H9 (cell line): ENCODE data around the gene LARP1. TPM values are rescaled to one million over a fixed set of nuclear protein-coding genes. Genes with fewer than 3 reads are reported as not detected.

ENCODE experiments used
- DNase-seq: peaks from one replicate; pipeline ENCODE4 v3.0.0-alpha.2; 2017
- H2AFZ ChIP-seq: one replicate; pipeline ENCODE4 v1.6.1; 2013; ENCODE audit warnings: mild to moderate bottlenecking, low read length, control low read depth, moderate library complexity
- H2AK5ac ChIP-seq: 2 replicates; pipeline ENCODE4 v1.6.1; 2013; ENCODE audit warnings: low read length, control low read depth, mixed read lengths; ENCODE audit not compliant: insufficient read length
- H2BK120ac ChIP-seq: one replicate; pipeline ENCODE4 v1.6.1; 2013; ENCODE audit warnings: low read depth, mild to moderate bottlenecking, low read length, control low read depth, inconsistent platforms; ENCODE audit not compliant: poor library complexity, severe bottlenecking
- H2BK12ac ChIP-seq: 2 replicates; pipeline ENCODE4 v1.6.1; 2013; ENCODE audit warnings: low read length, control low read depth, mixed read lengths, low read depth; ENCODE audit not compliant: insufficient read length
- H2BK15ac ChIP-seq: 2 replicates; pipeline ENCODE4 v1.6.1; 2013; ENCODE audit warnings: low read depth, low read length, control low read depth
- H2BK20ac ChIP-seq: one replicate; pipeline ENCODE4 v1.6.1; 2013; ENCODE audit warnings: low read depth, mild to moderate bottlenecking, low read length, control low read depth, inconsistent platforms; ENCODE audit not compliant: poor library complexity, severe bottlenecking
- H2BK5ac ChIP-seq: 2 replicates; pipeline ENCODE4 v1.6.1; 2013; ENCODE audit warnings: low read length, control low read depth, mixed read lengths; ENCODE audit not compliant: insufficient read length
- H3K14ac ChIP-seq: 2 replicates; pipeline ENCODE4 v1.6.1; 2013; ENCODE audit warnings: low read length, control low read depth; ENCODE audit not compliant: insufficient read depth
- H3K18ac ChIP-seq: 2 replicates; pipeline ENCODE4 v1.6.1; 2013; ENCODE audit warnings: low read depth, mild to moderate bottlenecking, mixed read lengths, low read length, control low read depth; ENCODE audit not compliant: insufficient read length
- H3K23ac ChIP-seq: 2 replicates; pipeline ENCODE4 v1.6.1; 2013; ENCODE audit warnings: low read length, control low read depth, mixed read lengths, low read depth; ENCODE audit not compliant: insufficient read length
- H3K23me2 ChIP-seq: 2 replicates; pipeline ENCODE4 v1.6.1; 2013; ENCODE audit warnings: low read depth, mild to moderate bottlenecking, mixed read lengths, low read length, control low read depth; ENCODE audit not compliant: insufficient read length, poor library complexity, severe bottlenecking
- H3K27ac ChIP-seq: 2 replicates; pipeline ENCODE4 v1.5.1; 2013; ENCODE audit warnings: low read length, control low read depth, mixed read lengths, low read depth; ENCODE audit not compliant: insufficient read length
- H3K27me3 ChIP-seq: 2 replicates; pipeline ENCODE4 v1.6.1; 2013; ENCODE audit warnings: low read length, control low read depth, inconsistent platforms; ENCODE audit not compliant: insufficient read depth
- H3K4ac ChIP-seq: 2 replicates; pipeline ENCODE4 v1.6.1; 2013; ENCODE audit warnings: low read depth, mild to moderate bottlenecking, control low read depth, inconsistent platforms, low read length, moderate library complexity
- H3K4me1 ChIP-seq: 2 replicates; pipeline ENCODE4 v1.6.1; 2013; ENCODE audit warnings: low read length, control low read depth, inconsistent platforms; ENCODE audit not compliant: insufficient read depth
- H3K4me2 ChIP-seq: 2 replicates; pipeline ENCODE4 v1.6.1; 2013; ENCODE audit warnings: low read length, control low read depth, mixed read lengths; ENCODE audit not compliant: insufficient read length, insufficient read depth
- H3K56ac ChIP-seq: 2 replicates; pipeline ENCODE4 v1.6.1; 2013; ENCODE audit warnings: low read depth, mild to moderate bottlenecking, mixed read lengths, low read length, control low read depth; ENCODE audit not compliant: insufficient read length
- H3K79me1 ChIP-seq: 2 replicates; pipeline ENCODE4 v1.6.1; 2013; ENCODE audit warnings: low read depth, mild to moderate bottlenecking, moderate library complexity, low read length, control low read depth, inconsistent platforms; ENCODE audit not compliant: insufficient read depth, poor library complexity, severe bottlenecking
- H3K79me2 ChIP-seq: 2 replicates; pipeline ENCODE4 v1.6.1; 2013; ENCODE audit warnings: low read length, control low read depth, inconsistent platforms; ENCODE audit not compliant: insufficient read depth
- H3K9ac ChIP-seq: 2 replicates; pipeline ENCODE4 v1.6.1; 2013; ENCODE audit warnings: low read length, control low read depth, mixed read lengths; ENCODE audit not compliant: insufficient read length; ENCODE audit errors: extremely low read depth
- H3K9me3 ChIP-seq: one replicate; pipeline ENCODE4 v1.6.1; 2013; ENCODE audit warnings: low read depth, low read length, inconsistent platforms; ENCODE audit not compliant: control insufficient read depth
- H3T11ph ChIP-seq: one replicate; pipeline ENCODE4 v1.6.1; 2013; ENCODE audit warnings: mild to moderate bottlenecking, low read length, control low read depth, inconsistent platforms
- H4K20me1 ChIP-seq: one replicate; pipeline ENCODE4 v1.6.1; 2013; ENCODE audit not compliant: control insufficient read depth, insufficient read length, insufficient read depth
- H4K5ac ChIP-seq: 2 replicates; pipeline ENCODE4 v1.6.1; 2013; ENCODE audit warnings: low read depth, mild to moderate bottlenecking, mixed read lengths, low read length, control low read depth; ENCODE audit not compliant: insufficient read length
- H4K8ac ChIP-seq: replicated peaks from 2 replicates; pipeline ENCODE4 v1.6.1; 2013; ENCODE audit warnings: low read length, control low read depth, mixed read lengths, low read depth; ENCODE audit not compliant: insufficient read length
- H4K91ac ChIP-seq: 2 replicates; pipeline ENCODE4 v1.6.1; 2013; ENCODE audit warnings: low read depth, mild to moderate bottlenecking, moderate library complexity, mixed read lengths, low read length, control low read depth; ENCODE audit not compliant: insufficient read length
- H3K27ac Mint-ChIP-seq, 3 experiments: 2 replicates in 2 of 3; 3 replicates in 1 of 3; pipeline ENCODE4 v1.8.0; 2020 to 2021; ENCODE audit warnings: mixed read lengths in 3 of 3, mild to moderate bottlenecking in 1 of 3, moderate library complexity in 1 of 3
- H3K27me3 Mint-ChIP-seq: 2 replicates; pipeline ENCODE4 v1.8.0; 2021; ENCODE audit warnings: low read depth, mild to moderate bottlenecking, moderate library complexity, mixed read lengths
- H3K36me3 Mint-ChIP-seq, 3 experiments: 2 replicates in 2 of 3; 3 replicates in 1 of 3; pipeline ENCODE4 v1.8.0; 2020 to 2021; ENCODE audit warnings: low read depth in 3 of 3, mixed read lengths in 3 of 3; ENCODE audit not compliant: insufficient read depth in 1 of 3
- H3K4me1 Mint-ChIP-seq, 2 experiments: 2 replicates each; pipeline ENCODE4 v1.8.0; 2020; ENCODE audit warnings: mixed read lengths in 2 of 2
- H3K4me3 Mint-ChIP-seq, 2 experiments: 2 replicates in 1 of 2; 3 replicates in 1 of 2; pipeline ENCODE4 v1.8.0; 2020 to 2021; ENCODE audit warnings: mild to moderate bottlenecking in 2 of 2, mixed read lengths in 2 of 2, moderate library complexity in 1 of 2
- H3K9me3 Mint-ChIP-seq, 2 experiments: 2 replicates in 1 of 2; 3 replicates in 1 of 2; pipeline ENCODE4 v1.8.0; 2020; ENCODE audit warnings: mild to moderate bottlenecking in 2 of 2, mixed read lengths in 2 of 2, moderate library complexity in 1 of 2
- WGBS: extraction: QIAGEN DNeasy Blood & Tissue Kit; methylation state at CpG from one replicate; pipeline ENCODE4 v1.1.7; 2013; ENCODE audit warnings: missing lambda C conversion rate, low lambda C conversion rate, mixed read lengths; ENCODE audit not compliant: insufficient read length; ENCODE audit errors: extremely low coverage; 5-methylcytosine and 5-hydroxymethylcytosine counted together
- total RNA-seq: library from RNA; stranded (reverse); gene quantifications from 2 replicates; pipeline ENCODE4 v1.2.1, GENCODE V29; 2021
- TF ChIP-seq, protein P1 (sequence below): fragments of 200-600 bp; sonication (generic); conservative IDR thresholded peaks from 3 replicates; pipeline ENCODE4 v1.8.0; 2021; ENCODE audit warnings: antibody characterized with exemption, mild to moderate bottlenecking

LARP1 gene
- total RNA-seq, 1 experiment from 2014 or later, result 405 TPM

DNA sequence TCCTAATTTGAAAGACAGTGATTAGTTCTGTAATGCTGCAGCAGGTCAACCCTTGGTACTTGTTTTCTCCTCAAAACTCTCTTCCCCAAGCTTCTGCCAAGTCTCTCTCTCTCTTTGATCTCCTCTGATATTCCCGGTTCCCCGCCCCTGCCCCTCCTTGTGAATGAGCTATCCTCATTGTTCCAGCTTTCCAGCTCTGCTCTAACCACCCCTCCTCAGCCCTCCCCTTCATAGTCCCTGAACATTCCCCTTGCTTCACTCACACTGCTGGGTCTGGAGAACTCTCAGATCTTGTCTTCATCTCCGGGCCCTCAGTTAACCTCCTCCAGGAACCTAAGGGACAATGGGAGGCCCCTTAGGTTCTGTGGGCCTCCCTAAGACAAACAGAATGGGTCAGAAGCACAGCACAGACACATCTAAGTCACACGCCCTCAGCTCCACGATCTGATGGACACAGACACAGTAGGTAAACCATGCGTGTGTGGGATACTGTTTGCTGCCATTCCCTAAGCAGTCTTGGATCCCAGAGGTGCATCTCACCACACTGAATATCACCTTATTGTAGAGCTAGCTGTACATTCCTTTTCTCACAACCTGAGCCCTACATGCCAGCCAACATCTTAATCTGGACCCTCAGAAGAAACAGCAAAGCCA, 17.4 kb upstream of the LARP1 start:
- H4K8ac ChIP-seq, result no peak overlapping the region
- H3K4me2 ChIP-seq, result no peak overlapping the region
- H3T11ph ChIP-seq, result no peak overlapping the region
- no peak overlapping the region for H4K91ac ChIP-seq
- H3K27ac ChIP-seq, result no peak overlapping the region
- H3K23me2 ChIP-seq, result no peaks in the 10 kb centered on the region
- Mint-ChIP-seq H3K4me3 (no peak overlapping the region), H3K27ac (peak overlapping the region; percentile 3 to 42 (median 31); a peak in 3 of 7 replicates), H3K27me3 (no peaks in the 10 kb centered on the region), H3K9me3 (no peaks in the 10 kb centered on the region), H3K36me3 (peaks cover 0 to 6% (median 0%) of the 10 kb centered on the region in 3 experiments; a peak in 4 of 7 replicates), H3K4me1 (peaks cover 19 to 22% of the 10 kb centered on the region in 2 experiments)
- no peak overlapping the region for H3K23ac ChIP-seq
- no peak overlapping the region for H2BK20ac ChIP-seq
- H3K9me3 ChIP-seq, result no peaks in the 10 kb centered on the region
- H3K79me2 ChIP-seq, result no peaks in the 10 kb centered on the region
- no peak overlapping the region for H3K9ac ChIP-seq
- H2BK15ac ChIP-seq, result no peak overlapping the region
- no peak overlapping the region for H2BK120ac ChIP-seq
- H2AFZ ChIP-seq, result no peak overlapping the region
- no peak overlapping the region for H2BK12ac ChIP-seq
- no peak for DNase-seq
- no peaks in the 10 kb centered on the region for H4K20me1 ChIP-seq
- H3K79me1 ChIP-seq, result no peaks in the 10 kb centered on the region
- no peak overlapping the region for H2AK5ac ChIP-seq
- H2BK5ac ChIP-seq, result no peak overlapping the region
- H3K18ac ChIP-seq, result no peak overlapping the region
- H3K4me1 ChIP-seq, result no peaks in the 10 kb centered on the region
- no peaks in the 10 kb centered on the region for H3K27me3 ChIP-seq
- H4K5ac ChIP-seq, result no peak overlapping the region
- H3K14ac ChIP-seq, result no peak overlapping the region; the same call in 1 of the 2 replicates
- no peak overlapping the region for H3K4ac ChIP-seq
- TF ChIP-seq, protein P1, sequence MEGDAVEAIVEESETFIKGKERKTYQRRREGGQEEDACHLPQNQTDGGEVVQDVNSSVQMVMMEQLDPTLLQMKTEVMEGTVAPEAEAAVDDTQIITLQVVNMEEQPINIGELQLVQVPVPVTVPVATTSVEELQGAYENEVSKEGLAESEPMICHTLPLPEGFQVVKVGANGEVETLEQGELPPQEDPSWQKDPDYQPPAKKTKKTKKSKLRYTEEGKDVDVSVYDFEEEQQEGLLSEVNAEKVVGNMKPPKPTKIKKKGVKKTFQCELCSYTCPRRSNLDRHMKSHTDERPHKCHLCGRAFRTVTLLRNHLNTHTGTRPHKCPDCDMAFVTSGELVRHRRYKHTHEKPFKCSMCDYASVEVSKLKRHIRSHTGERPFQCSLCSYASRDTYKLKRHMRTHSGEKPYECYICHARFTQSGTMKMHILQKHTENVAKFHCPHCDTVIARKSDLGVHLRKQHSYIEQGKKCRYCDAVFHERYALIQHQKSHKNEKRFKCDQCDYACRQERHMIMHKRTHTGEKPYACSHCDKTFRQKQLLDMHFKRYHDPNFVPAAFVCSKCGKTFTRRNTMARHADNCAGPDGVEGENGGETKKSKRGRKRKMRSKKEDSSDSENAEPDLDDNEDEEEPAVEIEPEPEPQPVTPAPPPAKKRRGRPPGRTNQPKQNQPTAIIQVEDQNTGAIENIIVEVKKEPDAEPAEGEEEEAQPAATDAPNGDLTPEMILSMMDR, result no peak
- no CpG with 5 or more reads among the region's 6 CpGs for WGBS
- H3K56ac ChIP-seq, result no peak overlapping the region
